GM12873 (cell line): Measurements from ENCODE around the gene AUTS2.

Source experiments
- CTCF ChIP-seq: IDR thresholded peaks from 2 replicates; pipeline ENCODE4 v1.5.1; 2012; ENCODE audit warnings: low read depth, mild to moderate bottlenecking, moderate library complexity, low read length, control low read depth; ENCODE audit not compliant: insufficient read depth; ENCODE audit errors: missing control alignments

Gene AUTS2

GRCh38 chr7:69608878-69609277, 10.6 kb downstream of the AUTS2 start:
- no peak for TF ChIP-seq CTCF

GRCh38 chr7:69609541-69610373, 11.5 kb downstream of the AUTS2 start:
- TF ChIP-seq CTCF, result no peak

- TF ChIP-seq CTCF, result no peak
Measured at GRCh38 chr7:69610374-69611084, 12.3 kb downstream of the AUTS2 start.

GRCh38 chr7:69612981-69613380, 14.7 kb downstream of the AUTS2 start:
- no peak for TF ChIP-seq CTCF

GRCh38 chr7:69613846-69614245, 15.6 kb downstream of the AUTS2 start:
- TF ChIP-seq CTCF, result no peak

- no peak for TF ChIP-seq CTCF
Measured at GRCh38 chr7:69615685-69616084, 17.4 kb downstream of the AUTS2 start.

- TF ChIP-seq CTCF, result no peak
Measured at GRCh38 chr7:69617364-69617763, 19.1 kb downstream of the AUTS2 start.
